Measurements from ENCODE around the gene MSANTD3. TPM values are rescaled to one million over a fixed set of nuclear protein-coding genes. Genes with fewer than 3 reads are reported as not detected.

MSANTD3 gene
- total and polyA plus RNA-seq, 9 of the 15 experiments (the other 6 are each of a cell fraction or from before 2014, with no cell fraction given) = 9.4 to 28.7 (median 22.3) TPM

DNA sequence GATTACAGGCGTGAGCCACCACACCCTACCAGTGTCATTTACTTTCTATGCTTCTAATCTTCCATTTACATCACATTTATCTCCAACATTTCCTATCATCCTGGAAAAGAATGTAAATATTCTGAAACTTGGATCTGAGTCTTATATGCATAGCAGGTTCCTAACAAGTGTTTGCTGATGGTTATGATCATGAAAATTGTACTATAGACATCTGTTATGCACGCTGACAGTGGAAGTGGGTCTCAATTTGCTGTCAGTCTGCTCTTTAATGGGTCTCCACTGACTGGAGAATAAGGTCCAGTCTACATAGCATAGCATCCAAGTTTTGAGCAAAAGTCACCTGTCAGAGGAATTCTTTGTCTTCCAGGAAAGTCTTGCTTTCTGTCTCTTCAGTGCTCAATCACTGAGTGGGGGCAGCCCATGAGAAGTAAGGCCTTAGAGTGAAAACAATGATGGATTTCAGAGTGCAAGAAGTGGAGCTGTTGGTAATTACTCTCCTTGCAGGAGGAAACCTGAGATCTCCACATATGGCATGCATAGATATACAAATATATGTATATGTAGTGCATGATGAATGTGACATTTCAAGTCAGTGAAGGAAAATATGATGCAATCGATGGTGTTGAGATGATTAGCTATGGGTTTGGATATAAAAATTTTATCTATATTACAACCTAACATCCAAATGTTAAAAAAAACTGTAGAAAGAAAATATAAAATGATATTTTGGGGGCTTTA lies 29.2 kb upstream of the MSANTD3 start (continued):
- TF ChIP-seq CEBPG (CRISPR knock-in tag; IDR thresholded peaks at IDR 0.05) = peak; percentile 53; the same call in 1 of the 2 replicates
- TF ChIP-seq CEBPG (tag; conservative IDR thresholded peaks at IDR 0.05 in 1 of 2, IDR thresholded peaks at IDR 0.05 in 1 of 2) = peak; percentile 91
- TF ChIP-seq SMARCA4 (IDR thresholded peaks at IDR 0.05) = peak; percentile 37; the same call in 1 of the 2 replicates
- no peak for TF ChIP-seq NCOA2 (IDR thresholded peaks at IDR 0.05; ENCODE audit: partially characterized antibody in 2 of 2)
- TF ChIP-seq RBM22 (IDR thresholded peaks at IDR 0.05; ENCODE audit: low read depth, low read length, poor library complexity, severe bottlenecking) = no peak
- no peak for TF ChIP-seq L3MBTL2 (IDR thresholded peaks at IDR 0.05)
- TF ChIP-seq MTA2 (IDR thresholded peaks at IDR 0.05; ENCODE audit: low read depth) = no peak
- TF ChIP-seq CC2D1A (IDR thresholded peaks at IDR 0.05) = no peak
- TF ChIP-seq, protein P1, sequence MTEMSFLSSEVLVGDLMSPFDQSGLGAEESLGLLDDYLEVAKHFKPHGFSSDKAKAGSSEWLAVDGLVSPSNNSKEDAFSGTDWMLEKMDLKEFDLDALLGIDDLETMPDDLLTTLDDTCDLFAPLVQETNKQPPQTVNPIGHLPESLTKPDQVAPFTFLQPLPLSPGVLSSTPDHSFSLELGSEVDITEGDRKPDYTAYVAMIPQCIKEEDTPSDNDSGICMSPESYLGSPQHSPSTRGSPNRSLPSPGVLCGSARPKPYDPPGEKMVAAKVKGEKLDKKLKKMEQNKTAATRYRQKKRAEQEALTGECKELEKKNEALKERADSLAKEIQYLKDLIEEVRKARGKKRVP (CRISPR knock-in tag; IDR thresholded peaks at IDR 0.05) = peak; percentile 77
- TF ChIP-seq IFI16 (CRISPR knock-in tag; IDR thresholded peaks at IDR 0.05) = no peak
- no peak for TF ChIP-seq NCOA6 (IDR thresholded peaks at IDR 0.05)
- TF ChIP-seq ATF7 (IDR thresholded peaks at IDR 0.05) = peak; percentile 58; the same call in 1 of the 2 replicates
- TF ChIP-seq, protein P2, sequence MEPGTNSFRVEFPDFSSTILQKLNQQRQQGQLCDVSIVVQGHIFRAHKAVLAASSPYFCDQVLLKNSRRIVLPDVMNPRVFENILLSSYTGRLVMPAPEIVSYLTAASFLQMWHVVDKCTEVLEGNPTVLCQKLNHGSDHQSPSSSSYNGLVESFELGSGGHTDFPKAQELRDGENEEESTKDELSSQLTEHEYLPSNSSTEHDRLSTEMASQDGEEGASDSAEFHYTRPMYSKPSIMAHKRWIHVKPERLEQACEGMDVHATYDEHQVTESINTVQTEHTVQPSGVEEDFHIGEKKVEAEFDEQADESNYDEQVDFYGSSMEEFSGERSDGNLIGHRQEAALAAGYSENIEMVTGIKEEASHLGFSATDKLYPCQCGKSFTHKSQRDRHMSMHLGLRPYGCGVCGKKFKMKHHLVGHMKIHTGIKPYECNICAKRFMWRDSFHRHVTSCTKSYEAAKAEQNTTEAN (CRISPR knock-in tag; IDR thresholded peaks at IDR 0.05) = no peak
- TF ChIP-seq KLF10 (CRISPR knock-in tag; IDR thresholded peaks at IDR 0.05) = no peak
- TF ChIP-seq NR1H2 (CRISPR knock-in tag; IDR thresholded peaks at IDR 0.05) = no peak
- TF ChIP-seq JUND (IDR thresholded peaks at IDR 0.05; ENCODE audit: borderline replicate concordance, low read depth, low read length) = peak; percentile 53; the same call in 1 of the 2 replicates
- TF ChIP-seq JUND (tag; IDR thresholded peaks at IDR 0.05; ENCODE audit: borderline replicate concordance, low read depth, low read length) = no peak
- TF ChIP-seq RAD21 (CRISPR knock-in tag; conservative IDR thresholded peaks at IDR 0.05 in 1 of 2, IDR thresholded peaks at IDR 0.05 in 1 of 2) = 0 out of 4 replicates have a peak, but pooled peaks of 1 of the 2 experiments have one; percentile 2
- no peak for TF ChIP-seq HNRNPL (IDR thresholded peaks at IDR 0.05; ENCODE audit: low read depth, low read length)
- peak; percentile 62; the same call in 1 of the 2 replicates for TF ChIP-seq ARID1B (IDR thresholded peaks at IDR 0.05)
- TF ChIP-seq, protein P3, sequence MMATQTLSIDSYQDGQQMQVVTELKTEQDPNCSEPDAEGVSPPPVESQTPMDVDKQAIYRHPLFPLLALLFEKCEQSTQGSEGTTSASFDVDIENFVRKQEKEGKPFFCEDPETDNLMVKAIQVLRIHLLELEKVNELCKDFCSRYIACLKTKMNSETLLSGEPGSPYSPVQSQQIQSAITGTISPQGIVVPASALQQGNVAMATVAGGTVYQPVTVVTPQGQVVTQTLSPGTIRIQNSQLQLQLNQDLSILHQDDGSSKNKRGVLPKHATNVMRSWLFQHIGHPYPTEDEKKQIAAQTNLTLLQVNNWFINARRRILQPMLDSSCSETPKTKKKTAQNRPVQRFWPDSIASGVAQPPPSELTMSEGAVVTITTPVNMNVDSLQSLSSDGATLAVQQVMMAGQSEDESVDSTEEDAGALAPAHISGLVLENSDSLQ (IDR thresholded peaks at IDR 0.05) = peak; percentile 47; the same call in 1 of the 2 replicates
- TF ChIP-seq, protein P4, sequence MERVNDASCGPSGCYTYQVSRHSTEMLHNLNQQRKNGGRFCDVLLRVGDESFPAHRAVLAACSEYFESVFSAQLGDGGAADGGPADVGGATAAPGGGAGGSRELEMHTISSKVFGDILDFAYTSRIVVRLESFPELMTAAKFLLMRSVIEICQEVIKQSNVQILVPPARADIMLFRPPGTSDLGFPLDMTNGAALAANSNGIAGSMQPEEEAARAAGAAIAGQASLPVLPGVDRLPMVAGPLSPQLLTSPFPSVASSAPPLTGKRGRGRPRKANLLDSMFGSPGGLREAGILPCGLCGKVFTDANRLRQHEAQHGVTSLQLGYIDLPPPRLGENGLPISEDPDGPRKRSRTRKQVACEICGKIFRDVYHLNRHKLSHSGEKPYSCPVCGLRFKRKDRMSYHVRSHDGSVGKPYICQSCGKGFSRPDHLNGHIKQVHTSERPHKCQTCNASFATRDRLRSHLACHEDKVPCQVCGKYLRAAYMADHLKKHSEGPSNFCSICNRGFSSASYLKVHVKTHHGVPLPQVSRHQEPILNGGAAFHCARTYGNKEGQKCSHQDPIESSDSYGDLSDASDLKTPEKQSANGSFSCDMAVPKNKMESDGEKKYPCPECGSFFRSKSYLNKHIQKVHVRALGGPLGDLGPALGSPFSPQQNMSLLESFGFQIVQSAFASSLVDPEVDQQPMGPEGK (CRISPR knock-in tag; IDR thresholded peaks at IDR 0.05; ENCODE audit: borderline replicate concordance) = no peak
- TF ChIP-seq NFXL1 (CRISPR knock-in tag; IDR thresholded peaks at IDR 0.05) = no peak

All from K562 (cell line).